NCI-H446 (cell line): Measurements from ENCODE around the gene NCEH1.
A peak's percentile ranks its signal among the peaks of the same experiment; 100 is the strongest.

Experiments
- DNase-seq, 2 experiments: peaks; one replicate each; lab custom pipeline; 2025; lab: John Stamatoyannopoulos, UW

The NCEH1 gene

DNA sequence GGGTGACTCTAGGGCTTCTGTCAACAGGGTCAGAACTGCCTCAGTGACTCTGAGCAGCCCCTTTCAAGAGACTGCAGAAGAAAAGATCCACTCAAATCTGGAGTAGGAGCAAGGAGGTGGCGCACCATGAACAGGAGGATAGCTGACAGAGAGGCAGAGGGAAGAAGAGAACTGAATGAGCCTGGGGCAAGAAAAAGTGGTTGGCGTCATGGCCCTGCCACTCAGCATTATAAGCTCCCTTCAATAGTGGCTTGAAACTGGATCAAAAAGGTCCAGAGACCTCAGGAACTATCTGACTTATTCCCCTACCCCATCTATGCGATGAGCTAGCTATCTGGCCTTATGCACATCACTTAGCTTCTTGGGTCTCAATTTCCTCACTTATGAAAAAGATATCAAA is 66.6 kb downstream of the NCEH1 start:
- DNase-seq: no peak

DNA sequence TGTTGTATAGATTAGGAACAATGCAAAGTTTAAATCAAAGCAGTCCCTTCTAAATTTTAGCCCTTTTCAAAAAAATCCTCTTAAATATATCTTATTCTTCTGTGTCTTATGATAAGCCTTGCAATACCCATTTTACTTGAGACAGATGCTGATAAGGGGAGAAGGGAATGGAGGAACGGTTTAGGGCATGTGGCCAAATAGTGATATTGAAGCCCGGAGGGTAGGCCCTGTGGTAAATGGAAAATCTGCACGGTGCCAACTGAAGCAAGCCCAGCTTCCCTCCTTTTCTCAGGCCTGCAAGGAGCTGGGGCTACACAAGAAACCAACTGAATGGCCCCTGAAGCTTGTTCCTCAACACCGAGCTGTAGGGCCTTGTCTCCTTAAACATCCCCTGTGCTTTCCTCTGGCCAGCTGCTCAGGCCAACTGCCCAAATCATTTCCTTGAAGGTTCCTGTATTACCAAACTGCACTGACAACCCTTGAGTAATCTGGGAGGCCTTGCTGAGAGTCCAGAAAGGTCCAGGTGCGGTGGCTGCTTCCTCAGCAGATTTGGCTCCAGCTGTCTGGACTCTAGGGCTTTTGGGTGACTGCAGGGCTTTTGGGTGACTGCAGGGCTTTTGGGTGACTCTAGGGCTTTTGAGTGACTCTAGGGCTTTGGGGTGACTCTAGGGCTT is 67.2 kb downstream of the NCEH1 start:
- DNase-seq: peak in 1 of 2 experiments; percentile 45

DNA sequence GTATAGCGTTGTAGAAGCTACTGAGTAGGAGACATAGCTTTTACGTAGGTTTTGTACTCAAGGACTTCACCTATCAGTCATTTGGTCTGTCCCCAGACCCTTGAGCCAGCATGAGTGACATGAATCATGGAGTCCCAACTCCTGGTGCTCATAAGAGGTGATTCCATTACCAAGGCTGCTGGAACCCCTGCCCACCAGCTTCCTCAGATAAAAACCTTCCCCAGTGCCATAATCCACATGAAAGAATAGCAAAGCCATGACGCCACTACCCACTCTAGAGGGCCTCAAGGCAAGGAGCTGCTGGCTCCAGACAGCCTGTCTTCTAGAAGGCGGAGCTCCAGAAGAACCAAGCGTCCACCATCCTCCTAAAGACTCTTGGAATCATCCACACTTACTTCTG is 69.6 kb downstream of the NCEH1 start:
- no peak for DNase-seq

DNA sequence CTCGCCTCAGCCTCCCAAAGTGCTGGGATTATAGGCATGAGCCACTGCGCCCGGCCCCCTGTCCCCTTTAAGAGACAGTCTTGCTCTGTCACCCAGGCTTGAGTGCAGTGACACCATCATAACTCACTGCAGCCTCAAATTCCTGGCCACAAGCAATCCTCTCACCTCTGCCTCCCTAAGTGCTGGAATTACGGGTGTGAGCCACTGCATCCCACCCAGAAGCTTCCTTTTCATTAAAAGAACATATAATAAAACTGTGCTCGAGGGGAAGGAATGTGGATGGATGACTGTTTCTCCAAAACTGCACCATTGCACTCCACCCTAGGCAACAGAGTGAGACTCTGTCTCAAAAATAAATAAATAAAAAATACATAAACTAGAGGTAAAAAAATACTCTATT is 70.1 kb downstream of the NCEH1 start:
- no peak for DNase-seq

DNA sequence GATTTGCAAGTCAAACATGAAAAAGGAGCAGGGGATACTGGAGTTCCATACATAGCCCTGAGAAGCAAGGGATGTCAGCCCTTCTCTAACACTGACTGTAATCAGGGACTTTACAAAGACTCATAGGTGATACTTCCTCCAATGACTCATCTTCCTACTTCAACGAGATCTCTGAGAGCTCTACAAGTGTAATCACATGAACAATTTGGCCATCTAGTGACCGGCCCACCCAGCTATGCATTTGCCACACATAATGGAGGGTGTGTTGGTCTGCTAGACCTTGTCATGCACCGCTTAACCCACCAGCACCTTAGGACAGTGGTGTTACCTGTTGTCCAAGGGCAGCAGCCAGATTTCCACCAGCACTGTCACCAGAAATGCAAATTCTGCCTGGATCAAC is 75.3 kb downstream of the NCEH1 start:
- peak in 1 of 2 experiments; percentile 22 for DNase-seq

DNA sequence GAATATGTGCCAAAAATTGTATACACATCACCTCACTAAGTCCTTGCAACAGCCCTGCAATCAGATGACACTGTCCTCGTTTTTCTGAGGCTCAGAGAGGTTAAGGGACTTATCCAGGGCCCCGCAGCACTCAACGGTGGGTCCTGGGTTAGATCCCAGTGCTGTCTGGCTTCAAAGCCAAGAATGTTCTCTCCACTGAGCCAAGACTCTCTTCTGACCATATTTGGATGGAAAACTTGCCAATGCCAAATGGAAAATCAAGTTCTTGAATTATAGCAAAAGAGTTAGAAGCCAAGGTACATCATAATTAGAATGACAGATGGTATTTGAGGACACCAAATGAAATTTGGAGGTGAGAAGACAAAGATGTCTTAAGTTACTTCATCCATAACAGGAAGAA is 75.9 kb downstream of the NCEH1 start:
- DNase-seq: peak; percentile 90 to 97

DNA sequence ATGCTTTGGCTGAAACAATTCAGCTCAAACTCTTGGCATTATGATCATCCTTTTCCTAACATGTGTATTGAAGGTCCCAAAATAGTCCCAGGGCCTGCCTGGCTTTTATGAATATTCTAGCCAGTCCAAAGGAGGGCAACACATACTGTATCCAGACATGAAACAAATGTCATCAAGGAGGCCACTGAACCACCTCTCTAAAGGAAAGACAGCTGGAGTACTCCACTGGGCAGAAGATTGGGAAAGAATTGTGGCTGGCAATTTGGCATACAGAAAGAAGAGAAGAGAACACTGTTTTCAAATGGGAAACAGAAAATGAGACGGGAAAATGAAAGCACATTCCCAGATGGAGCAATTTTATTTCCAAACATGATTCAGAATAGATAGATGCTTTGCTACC is 80.6 kb downstream of the NCEH1 start:
- peak in 1 of 2 experiments; percentile 53 for DNase-seq

DNA sequence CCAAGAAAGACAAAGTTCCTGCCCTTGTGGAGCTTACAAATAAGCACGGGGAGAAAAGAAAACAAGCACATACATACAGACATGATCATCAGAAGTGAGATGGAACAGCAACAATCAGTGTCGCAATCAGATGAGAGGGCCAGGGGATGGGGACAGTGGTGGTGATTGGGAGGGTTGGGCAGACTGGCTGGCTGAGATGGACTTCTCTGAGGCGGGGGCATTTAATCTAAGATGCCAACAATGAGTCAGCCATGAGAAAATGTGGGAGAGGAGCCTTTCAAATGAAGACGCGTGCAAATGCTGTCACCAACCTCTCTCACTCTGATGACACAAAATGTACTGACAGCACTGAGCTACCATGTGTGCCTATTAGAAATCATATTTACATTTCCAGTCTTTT is 81.4 kb downstream of the NCEH1 start:
- no peak for DNase-seq

DNA sequence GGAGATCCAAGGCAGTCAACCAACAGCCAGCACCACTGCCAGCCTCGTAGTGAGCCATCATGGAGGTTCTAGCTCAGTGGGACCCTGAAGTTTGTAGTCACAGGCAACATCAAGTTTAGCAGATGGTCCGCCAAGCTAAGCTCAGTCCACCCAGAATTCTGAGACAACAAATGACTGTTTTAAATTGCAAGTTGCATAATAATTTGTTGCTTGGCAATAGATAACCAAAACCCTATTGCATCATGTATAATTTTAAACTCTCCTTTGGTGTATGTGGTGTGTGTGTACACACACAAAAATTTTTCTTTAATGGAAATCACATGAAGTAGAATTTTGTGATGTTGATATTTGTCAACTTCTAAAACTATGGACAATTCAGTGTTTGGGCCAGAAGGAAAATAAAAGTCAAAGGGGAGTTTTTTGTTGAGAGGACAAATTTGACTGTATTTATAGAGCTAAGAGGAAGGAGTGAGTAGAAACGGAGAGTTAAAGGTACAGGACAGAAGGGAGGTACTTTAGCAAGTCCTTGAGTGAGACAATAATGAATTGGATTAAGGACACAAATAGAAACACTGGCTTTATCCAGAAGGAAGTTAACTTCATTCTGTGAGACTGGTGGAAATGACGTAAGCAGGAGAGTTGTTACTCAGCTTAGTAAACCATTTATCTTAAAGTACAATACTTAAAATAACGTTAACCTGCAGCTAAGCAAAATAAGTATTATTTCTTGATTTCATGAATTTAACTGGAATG is 83.6 kb downstream of the NCEH1 start:
- DNase-seq: no peak

DNA sequence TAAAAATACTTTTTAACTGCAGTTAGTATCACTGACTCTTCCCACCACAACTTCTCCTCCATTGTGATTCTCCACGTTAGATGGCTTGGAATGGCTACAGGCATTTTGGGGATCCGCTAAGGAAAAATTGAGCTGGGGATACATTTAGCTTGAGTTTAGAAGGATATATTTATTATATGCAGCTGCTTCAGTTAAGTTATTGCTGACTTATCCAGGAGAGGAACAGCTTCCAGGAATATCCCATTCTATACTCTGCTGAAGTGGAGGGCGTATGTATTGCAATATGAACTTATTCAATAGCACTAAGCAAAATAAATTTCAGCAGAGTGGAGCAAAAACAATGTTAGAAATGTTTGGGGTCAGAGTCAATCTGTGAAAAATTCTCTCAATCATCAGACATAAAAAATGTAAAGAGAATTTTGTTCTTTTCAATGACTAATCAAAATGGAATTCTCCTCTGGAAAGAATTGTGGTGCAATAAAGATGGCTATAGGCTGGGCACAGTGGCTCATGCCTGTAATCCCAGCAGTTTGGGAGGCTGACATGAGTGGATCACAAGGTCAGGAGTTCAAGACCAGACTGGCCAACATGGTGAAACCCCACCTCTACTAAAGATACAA is 84.7 kb downstream of the NCEH1 start:
- no peak for DNase-seq

DNA sequence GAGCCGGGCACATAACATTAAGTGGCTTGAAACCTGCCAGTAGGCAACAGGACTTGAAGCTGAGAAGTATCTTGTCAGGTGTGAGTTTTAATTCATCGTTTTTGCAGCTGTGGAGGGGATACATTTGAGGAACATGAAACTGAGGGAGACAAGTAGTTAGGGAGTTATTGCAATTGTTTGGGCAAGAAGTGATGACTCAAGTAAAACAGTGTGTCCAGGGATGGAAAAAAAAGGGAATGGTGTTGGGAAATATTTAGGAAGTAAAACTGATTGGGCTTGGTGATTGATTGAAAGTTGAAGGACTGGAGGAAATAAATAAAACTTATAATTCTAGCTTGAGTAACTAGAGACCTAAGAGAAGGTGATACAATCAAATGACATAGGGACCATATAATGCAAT is 85.5 kb downstream of the NCEH1 start:
- no peak for DNase-seq

DNA sequence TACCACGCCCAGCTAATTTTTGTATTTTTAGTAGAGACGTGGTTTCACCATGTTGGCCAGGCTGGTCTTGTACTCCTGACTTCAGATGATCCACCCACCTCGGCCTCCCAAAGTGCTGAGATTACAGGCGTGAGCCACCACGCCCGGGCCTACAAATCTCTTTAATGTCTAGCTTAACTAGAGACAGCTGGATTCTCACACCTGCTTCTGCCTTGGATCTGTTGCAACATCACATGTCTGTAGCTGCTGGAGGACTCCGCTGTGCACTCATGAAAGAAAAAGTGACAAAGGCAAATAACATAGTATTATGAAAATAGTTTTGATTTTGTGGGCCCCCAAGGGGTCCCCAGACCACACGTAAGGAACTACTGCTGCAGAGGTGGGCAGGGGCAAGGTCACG is 85.9 kb downstream of the NCEH1 start:
- DNase-seq: no peak

DNA sequence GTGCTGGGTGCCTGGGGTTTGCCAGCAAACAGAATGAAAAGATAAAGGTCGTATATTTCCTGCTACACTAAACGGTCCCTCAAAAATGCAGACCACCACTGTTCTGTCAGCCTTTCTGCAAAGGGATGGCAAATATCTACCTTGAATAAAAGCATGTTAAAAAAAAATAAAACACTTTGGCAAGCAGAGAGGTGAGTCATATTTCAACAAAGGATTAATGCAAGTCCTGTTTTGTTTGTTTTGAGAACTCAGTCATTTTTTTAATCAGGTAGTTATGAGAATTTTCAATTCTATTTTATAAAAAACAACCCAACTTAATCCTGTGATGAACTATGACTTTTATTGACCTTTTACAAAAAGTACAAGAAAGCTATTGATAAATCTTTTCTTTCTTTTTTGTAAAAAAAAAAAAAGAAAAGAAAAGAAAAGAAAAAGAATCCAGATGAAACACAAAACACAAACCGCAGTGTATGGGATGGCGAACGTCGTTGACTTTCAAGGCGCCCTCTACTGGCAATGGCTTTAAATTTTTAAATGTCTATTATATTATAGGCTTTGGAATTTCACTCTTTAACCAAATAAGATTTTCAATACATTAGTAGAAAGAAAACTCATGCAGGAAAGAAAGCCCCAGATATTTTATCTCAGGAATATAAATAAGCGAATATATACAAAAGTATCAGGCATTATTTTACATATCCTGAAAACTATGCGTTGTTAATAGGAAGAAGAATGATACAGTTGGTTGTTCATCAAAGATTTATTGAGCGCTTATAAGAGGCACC is 87.8 kb downstream of the NCEH1 start:
- DNase-seq: peak in 1 of 2 experiments; percentile 70

DNA sequence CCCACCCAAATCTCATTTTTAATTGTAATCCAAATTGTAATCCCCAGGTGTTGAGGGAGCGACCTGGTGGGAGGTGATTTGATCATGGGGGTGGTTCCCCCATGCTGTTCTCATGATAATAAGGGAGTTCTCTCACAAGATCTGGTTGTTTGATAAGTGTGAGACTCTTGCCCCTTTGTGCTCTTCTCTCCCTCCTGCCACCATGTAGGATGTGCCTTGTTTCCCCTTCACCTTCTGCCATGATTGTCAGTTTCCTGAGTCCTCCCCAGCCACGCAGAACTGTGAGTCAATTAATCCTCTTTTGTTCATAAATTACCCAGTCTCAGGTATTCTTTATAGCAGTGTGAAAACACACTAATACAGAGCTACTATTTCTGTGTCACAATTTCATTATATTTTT is 88.7 kb downstream of the NCEH1 start:
- no peak for DNase-seq

DNA sequence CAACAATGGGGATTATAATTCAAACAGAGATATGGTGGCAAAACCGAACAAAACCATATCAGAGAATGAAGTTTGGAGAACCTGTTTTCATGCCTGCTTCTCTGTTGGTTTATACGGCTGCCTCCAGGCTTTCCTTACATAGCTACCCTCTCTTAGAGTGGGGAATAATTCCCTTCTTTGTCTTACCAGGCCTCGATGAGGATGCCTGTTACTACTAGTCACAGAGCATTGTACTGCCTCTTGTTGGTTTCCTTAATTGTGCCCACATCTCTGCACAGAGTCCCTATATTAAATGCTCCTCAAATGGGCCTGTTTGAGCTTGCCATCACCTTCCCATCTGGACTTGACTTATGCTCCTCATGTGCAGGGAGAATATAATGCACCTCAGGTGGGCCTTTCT is 92.9 kb downstream of the NCEH1 start:
- no peak for DNase-seq

DNA sequence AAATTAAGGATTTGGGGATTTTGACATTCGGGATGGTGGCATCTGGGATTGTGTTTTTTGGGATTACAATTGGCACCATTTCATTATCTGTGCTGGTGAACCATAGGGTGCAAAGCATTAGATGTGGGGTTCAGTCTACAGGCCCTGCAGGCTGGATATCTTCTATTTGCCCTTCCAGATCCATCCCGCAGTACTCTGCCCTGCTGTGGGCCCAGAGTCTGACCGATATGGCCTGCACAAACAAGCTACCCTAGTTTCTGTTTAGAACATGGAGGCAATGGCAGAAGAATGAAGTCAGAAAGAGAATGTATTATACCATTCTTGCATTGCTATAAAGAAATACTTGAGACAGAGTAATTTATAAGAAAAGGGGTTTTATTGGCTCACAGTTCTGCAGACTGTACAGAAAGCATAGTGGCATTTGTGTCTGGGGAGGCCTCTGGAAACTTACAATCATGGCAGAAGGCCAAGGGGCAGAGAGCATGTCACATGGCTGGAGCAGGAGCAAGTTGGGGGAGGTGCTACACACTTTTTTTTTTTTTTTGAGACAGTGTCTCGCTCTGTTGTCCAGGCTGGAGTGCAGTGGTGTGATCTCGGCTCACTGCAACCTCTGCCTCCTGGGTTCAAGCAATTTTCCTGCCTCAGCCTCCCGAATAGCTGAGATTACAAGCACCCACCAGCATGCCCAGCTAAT is 93.7 kb downstream of the NCEH1 start:
- no peak for DNase-seq

DNA sequence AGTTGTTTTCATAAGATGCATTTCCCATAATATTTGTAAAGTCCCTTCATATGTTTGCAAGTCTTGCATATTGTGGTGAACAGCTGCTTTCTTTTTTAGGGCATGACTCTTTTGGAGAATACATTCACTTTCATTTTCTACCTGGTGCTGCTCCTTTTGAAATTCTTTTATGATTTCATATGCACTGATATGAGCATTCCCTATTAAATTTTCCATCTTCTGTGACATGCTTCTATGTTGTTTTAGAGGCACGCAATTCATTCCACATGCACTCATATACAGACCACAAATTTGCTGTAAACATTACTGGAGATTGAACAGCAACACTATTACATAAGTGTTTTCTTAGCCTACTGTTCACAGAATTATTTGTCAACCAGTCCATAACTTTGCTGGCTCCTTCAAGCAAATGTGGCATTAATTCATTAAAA is 94.8 kb downstream of the NCEH1 start:
- no peak for DNase-seq

DNA sequence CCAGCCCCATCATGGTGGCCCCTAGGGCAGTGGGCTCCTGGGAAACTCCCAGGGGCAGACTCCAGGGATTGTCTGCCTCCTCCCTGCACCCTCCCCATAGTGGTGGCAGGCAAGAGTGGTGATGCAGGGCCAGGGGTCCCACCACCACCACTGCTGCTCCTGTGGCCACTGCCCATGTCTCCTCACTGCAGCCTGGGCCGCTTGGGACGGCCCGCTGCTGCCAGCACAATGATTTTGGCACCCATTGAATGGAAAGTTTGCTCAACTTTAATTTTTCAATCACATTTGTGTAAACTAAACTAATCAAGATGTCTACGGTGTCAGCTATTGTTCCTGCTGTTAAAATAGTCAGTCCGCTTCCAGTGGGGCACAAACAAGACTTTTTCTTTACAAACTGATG is 95.6 kb downstream of the NCEH1 start:
- DNase-seq: no peak

DNA sequence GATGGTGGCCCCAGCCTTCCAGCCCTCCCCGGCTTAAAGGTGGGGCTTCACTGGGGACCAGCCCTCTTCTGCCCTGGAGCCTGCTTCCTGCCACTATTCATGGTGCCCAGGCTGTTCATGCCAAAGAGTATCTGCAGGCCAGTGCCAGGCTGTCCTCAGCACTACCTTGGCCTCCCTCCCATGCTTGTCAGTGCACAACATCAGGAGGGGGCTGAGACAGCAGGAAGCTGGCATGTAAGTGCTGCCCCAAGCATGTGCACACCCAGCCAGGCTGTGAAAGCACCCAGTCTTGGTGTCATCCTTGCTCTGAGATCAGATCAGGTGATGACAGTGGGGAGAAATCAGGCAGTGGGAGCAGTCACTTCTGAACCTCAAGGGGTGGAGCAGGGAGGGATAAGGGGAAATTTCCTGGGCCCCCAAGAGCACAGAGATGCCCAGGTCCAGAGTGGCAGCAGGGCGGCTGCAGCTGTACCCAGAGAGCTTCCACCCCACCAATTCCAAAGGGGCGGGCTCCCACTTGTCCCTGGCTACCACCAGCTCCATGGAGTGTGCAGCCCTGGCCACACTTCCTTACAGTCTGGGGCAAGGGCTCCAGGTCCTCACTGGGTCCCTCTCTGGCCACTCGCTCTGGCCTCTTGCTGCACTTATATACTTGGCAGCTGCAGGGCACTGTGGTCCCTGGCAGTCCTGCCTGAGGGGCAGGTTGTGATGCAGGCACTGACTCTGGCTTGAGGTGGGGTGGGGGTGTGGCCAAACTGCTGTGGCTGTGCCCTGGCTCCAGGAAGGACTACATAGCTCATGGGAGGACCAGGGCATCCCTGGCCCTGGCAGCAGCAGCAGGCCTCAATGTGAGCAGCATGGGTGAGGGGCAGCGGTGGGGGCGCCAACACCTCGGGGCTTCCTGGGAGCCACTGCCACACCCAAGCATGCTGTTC is 96.3 kb downstream of the NCEH1 start:
- DNase-seq: no peak

DNA sequence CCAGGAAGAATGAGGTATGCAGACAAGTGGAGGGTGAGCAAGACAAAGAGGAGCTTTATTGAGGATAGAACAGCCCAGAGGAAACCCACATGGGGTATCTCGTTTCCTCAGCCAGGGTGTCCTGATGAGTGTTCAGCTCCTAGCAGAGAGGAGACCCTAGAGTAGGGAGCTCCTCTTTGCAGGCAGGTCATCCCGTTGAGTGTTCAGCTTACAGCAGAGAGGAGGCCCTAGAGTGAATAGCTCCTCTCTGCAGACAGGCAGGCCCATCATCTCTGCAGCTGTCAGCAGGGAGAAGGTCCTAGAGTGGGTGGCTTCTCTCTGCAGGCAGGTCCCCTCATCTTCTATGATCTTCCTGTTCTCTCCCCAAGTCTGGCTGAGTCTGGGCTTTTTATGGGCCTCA is 97.0 kb downstream of the NCEH1 start:
- DNase-seq: no peak
